HG03103 (cell line): ENCODE measurements around the gene MAPKBP1.

Source experiments
- ATAC-seq: cut with Tn5 transposase; IDR thresholded peaks from one replicate; pipeline ENCODE4 v1.9.1; 2021; ENCODE audit warnings: low read depth; ENCODE audit not compliant: unreplicated experiment

The MAPKBP1 gene

DNA sequence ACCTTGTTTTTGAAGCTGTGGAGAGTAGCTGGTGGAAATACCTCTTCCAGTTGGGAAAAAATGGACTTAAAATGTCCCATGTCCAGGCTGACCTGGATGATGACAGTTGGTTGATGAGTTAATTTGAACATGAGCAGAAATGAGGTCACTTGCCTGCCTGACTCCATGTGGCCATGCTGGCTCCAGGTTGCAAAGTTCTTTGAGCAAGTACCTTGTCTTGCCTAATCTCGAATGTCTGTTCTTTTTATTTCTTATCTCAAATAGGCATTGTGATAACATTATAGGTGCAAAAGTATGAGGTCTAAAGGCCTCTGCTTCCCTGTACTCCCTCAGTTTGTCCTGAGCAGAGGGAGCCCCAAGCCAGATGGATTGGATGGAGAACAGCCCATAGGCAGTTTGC is 9.0 kb downstream of the MAPKBP1 start:
- ATAC-seq = no peak

GRCh38 chr15:41788262-41788661 is 14.0 kb downstream of the MAPKBP1 start:
- ATAC-seq = no peak

DNA sequence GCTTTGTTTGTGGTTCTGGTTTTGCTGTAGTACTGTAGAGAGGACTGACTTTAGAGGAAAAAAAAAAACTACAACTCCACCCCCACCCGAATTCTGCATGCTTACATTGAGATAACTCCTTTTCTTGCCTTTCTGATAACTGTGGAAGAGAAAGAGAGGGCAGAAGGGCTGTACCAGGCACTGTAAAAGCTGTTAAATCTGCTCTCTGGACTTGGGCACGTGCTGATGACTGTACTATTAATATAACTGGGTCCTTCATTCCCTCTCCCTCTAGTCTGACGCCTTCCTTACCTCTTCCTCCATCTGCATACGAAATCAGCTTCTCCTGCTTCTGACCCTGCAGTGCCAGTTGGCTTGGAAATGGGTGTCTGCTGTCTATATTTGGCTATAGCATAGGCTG is 15.0 kb downstream of the MAPKBP1 start:
- no peak for ATAC-seq

GRCh38 chr15:41789662-41790061 is 15.4 kb downstream of the MAPKBP1 start:
- no peak for ATAC-seq

- no peak for ATAC-seq
Measured at GRCh38 chr15:41790169-41790568, 15.9 kb downstream of the MAPKBP1 start.

DNA sequence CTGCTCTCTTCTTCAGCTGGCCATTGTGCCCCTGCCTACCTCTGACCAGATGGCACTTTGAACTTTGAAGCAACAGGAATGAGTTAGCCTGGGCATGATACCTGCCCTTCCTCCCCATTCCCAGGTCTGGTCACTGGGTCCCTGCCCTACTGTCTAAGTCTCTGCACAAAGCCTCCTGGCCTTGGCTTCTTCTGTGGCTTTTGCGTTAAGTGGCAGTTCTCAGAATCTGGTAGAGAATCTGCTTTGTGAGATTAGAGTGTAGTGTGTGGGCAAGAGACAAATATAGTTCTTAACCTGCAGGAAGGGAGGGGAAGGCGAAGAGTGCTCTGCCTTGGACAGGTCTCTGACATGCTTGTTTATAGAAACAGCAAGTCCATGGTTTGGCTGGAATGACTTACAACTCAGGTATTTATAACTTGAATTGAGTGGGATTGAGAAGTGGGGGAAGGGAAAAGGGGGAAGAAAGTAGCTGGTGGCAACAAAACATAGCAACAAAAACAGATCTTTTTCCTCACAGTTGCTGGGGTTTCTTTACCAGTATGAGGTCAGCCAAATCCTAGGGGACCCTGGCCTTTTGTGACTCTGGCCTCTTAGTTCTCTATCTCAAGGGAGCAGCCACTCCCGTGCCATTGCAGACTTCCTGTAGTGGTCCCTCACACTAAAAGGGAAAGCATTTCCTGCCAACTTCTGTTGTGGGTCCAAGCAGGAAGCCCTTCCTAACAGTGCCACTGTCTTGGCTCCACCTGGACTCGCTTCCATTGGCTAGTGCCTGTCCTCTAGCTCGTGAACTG is 16.7 kb downstream of the MAPKBP1 start:
- ATAC-seq = no peak

DNA sequence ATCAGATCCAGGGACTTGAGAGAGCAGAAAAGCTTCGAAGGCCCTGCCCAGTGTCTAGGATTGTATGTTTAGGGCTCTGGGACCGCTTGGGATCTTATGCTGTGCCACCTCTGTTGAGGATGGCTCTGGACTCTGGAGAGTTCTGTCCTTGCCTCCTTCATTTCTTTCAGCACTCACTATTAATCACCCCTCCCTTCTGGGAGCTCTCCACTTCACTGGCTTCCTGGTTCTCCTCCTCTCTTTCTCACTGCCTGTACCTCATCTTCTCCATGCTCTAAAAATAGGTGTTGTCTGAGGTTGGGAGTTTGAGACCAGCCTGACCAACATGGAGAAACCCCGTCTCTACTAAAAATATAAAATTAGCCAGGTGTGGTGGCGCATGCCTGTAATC is 17.3 kb downstream of the MAPKBP1 start:
- ATAC-seq = no peak

- no peak for ATAC-seq
Measured at GRCh38 chr15:41792000-41792637, 17.8 kb downstream of the MAPKBP1 start.

DNA sequence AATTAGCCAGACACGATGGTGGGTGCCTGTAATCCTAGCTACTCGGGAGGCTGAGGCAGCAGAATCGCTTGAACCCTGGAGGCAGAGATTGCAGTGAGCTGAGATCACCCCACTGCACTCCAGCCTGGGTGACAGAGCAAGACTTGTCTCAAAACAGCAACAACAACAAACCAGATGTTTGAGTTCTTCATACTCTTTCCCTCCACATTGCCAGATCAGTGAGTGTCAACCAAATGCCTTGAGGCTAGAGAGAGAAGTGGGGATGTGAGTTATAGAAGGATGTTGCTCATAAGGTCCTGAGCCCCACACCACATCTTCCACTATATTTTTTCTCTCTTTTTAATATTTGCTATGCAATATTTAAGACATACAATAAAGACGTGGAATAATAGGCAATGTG is 19.8 kb downstream of the MAPKBP1 start:
- no peak for ATAC-seq

DNA sequence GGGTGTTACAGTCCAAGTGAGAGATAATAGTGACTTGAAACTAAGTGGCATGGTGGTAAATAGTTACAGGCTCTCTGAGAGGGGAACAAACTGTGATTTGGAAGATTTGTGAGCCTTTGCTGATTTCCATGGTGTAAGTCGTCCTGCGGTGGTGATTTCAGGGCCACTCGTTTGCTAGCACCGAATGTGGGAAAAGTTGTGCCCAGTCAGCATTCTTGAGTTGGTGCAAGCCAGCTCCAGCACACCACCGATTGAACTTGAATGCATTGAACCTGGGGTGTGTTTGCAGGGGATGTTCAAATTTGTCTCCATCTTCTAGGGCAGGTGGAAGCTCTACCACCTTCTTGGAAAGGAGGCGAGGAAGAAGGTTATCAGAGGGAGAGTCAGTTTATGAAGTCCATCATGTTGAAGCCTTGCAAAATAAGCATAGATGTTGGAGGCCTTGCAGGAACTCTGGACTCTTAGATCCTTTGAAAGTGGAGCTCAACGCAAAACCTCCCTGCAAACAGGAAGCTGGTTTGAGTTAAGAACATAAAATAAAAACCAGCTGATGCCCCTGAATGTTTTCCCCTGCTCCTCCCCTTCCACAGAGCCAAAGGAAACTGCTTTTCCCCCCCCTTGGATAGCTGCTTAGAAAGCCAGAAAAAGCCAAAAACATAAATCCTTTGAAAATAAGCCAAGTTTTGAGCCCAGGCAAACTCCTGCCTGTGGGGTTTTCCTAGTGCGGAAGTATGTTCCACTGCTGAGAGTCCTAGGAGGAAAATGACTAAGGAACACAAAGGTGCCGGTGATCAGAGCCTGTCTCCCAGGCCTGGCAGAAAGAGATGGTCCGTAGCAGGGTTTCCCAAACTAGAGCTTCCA is 21.9 kb downstream of the MAPKBP1 start:
- ATAC-seq = no peak

- no peak for ATAC-seq
Measured at GRCh38 chr15:41797201-41797944, 23.1 kb downstream of the MAPKBP1 start.

- no peak for ATAC-seq
Measured at GRCh38 chr15:41798607-41799487, 24.6 kb downstream of the MAPKBP1 start.

GRCh38 chr15:41799488-41799805 is 25.2 kb downstream of the MAPKBP1 start:
- ATAC-seq = no peak

DNA sequence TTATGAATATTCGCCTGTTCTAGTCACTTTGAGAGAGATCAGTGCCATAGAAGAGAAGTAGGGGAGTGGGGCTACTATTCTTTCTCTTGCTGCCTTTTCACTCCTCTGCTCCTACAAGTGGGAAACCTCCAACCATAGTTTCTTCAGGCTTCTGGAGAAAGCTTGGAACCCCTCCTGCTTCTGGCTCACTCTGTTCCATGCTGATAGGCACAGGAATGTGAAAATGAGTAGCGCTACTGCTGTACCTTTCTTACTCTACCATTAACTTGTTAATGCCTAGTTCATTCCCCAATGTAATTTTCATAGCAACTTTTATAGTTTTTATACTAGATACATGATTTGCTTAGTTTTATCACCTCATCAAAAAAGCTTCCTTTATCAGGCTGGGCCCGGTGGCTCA is 26.9 kb downstream of the MAPKBP1 start:
- no peak for ATAC-seq

GRCh38 chr15:41801850-41802455 is 27.7 kb downstream of the MAPKBP1 start:
- ATAC-seq = no peak

GRCh38 chr15:41804361-41804760 is 30.1 kb downstream of the MAPKBP1 start:
- no peak for ATAC-seq

GRCh38 chr15:41804916-41805666 is 30.8 kb downstream of the MAPKBP1 start:
- ATAC-seq = no peak

- ATAC-seq = no peak
Measured at GRCh38 chr15:41805711-41806110, 31.4 kb downstream of the MAPKBP1 start.
